22Rv1 (cell line): ENCODE data around the gene CCRL2.

Experiments used
- ZFX ChIP-seq: fragments of 450-650 bp; IDR thresholded peaks from 2 replicates; pipeline ENCODE4 v1.6.1; 2017; ENCODE audit warnings: antibody characterized with exemption, borderline replicate concordance
- TF ChIP-seq, protein P1 (sequence below): fragments of 450-650 bp; IDR thresholded peaks from 2 replicates; pipeline ENCODE4 v1.5.1; 2017; ENCODE audit warnings: mild to moderate bottlenecking

DNA sequence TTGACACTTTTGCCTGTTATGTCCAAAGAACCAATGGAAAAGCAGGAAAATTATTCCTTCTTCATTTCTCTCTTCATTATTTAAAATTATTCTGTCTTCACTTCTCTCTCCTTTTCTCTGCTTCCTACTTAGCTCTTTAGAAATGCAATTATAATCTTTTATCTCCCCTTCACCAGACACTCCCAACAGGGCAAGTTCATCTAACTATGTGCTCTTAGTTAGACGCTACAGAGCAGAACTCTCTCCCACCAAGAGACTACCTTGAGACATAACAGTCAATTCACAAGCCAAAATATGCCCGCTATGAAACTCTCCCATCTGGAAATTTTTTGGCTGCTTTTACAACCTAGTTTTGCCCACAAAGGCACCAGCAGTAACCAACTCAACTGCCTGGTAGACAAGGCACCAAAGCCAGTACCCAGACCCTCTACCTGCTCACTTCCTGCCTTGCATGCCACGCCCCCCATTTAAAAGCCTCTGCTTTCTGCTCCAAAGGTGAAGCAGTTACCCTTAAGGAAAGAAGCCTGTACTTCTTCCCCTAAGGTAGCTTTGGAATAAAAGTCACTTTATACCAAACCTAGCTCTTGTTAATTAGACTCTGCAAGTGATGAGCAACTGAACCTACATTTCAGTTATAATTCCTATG lies 28.1 kb downstream of the CCRL2 start:
- TF ChIP-seq, protein P1, sequence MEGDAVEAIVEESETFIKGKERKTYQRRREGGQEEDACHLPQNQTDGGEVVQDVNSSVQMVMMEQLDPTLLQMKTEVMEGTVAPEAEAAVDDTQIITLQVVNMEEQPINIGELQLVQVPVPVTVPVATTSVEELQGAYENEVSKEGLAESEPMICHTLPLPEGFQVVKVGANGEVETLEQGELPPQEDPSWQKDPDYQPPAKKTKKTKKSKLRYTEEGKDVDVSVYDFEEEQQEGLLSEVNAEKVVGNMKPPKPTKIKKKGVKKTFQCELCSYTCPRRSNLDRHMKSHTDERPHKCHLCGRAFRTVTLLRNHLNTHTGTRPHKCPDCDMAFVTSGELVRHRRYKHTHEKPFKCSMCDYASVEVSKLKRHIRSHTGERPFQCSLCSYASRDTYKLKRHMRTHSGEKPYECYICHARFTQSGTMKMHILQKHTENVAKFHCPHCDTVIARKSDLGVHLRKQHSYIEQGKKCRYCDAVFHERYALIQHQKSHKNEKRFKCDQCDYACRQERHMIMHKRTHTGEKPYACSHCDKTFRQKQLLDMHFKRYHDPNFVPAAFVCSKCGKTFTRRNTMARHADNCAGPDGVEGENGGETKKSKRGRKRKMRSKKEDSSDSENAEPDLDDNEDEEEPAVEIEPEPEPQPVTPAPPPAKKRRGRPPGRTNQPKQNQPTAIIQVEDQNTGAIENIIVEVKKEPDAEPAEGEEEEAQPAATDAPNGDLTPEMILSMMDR, result no peak
- no peak for TF ChIP-seq ZFX
